GM10266 (cell line): ENCODE data around the gene SERTAD4.

Experiments
- DNase-seq: peaks from one replicate; pipeline ENCODE4 v3.0.0; 2012; ENCODE audit errors: extremely low spot score
- CTCF ChIP-seq: IDR thresholded peaks from 2 replicates; pipeline ENCODE4 v1.5.1; 2012; ENCODE audit warnings: mild to moderate bottlenecking, low read depth; ENCODE audit not compliant: control insufficient read depth, insufficient read depth; ENCODE audit errors: missing control alignments

SERTAD4 gene

GRCh38 chr1:210250998-210251679, 18.5 kb downstream of the SERTAD4 start:
- DNase-seq: peak; percentile 53
- TF ChIP-seq CTCF: no peak

GRCh38 chr1:210251680-210252490, 19.3 kb downstream of the SERTAD4 start:
- TF ChIP-seq CTCF: no peak

GRCh38 chr1:210252621-210253051, 20.0 kb downstream of the SERTAD4 start:
- TF ChIP-seq CTCF: no peak
- DNase-seq: no peak

More at GRCh38 chr1:210251680-210252490, 19.3 kb downstream of the SERTAD4 start:
- DNase-seq: no peak

- no peak for TF ChIP-seq CTCF
Measured at GRCh38 chr1:210254298-210254697, 21.7 kb downstream of the SERTAD4 start.

GRCh38 chr1:210257698-210258529, 25.3 kb downstream of the SERTAD4 start:
- TF ChIP-seq CTCF: no peak
- DNase-seq: no peak

More at GRCh38 chr1:210254298-210254697, 21.7 kb downstream of the SERTAD4 start:
- no peak for DNase-seq

GRCh38 chr1:210259561-210259960, 27.0 kb downstream of the SERTAD4 start:
- DNase-seq: no peak
- no peak for TF ChIP-seq CTCF
